ENCODE measurements around the gene TBX18.

- no peak for TF ChIP-seq CTCF (IDR thresholded peaks at IDR 0.05)
- no peak for TF ChIP-seq POLR2A (IDR thresholded peaks at IDR 0.05)
- no peak for TF ChIP-seq POLR2AphosphoS5 (IDR thresholded peaks at IDR 0.05)
Observed at GRCh38 chr6:84738996-84739865, 25.2 kb downstream of the TBX18 start.

All from suprapubic skin (tissue), 4 donors.